Endodermal cell (in vitro differentiated cells): ENCODE results near the gene PARP16. TPM values are rescaled to one million over a fixed set of nuclear protein-coding genes. Genes with fewer than 3 reads are reported as not detected.

Experiments used
- DNase-seq: peaks from one replicate; pipeline ENCODE4 v3.0.0-alpha.2; 2017
- H3K27ac ChIP-seq: 2 replicates; pipeline ENCODE4 v1.5.1; 2013; ENCODE audit warnings: mild to moderate bottlenecking, low read depth, low read length, moderate library complexity
- H3K27me3 ChIP-seq: 2 replicates; pipeline ENCODE4 v1.6.1; 2013; ENCODE audit warnings: mild to moderate bottlenecking, low read length, moderate library complexity; ENCODE audit not compliant: insufficient read depth, control insufficient read depth, poor library complexity, severe bottlenecking
- H3K36me3 ChIP-seq: 2 replicates; pipeline ENCODE4 v1.7.0; 2013; ENCODE audit warnings: mild to moderate bottlenecking, low read length, moderate library complexity; ENCODE audit not compliant: control insufficient read depth, insufficient read depth
- H3K4me1 ChIP-seq: one replicate; pipeline ENCODE4 v1.7.0; 2013; ENCODE audit warnings: low read length; ENCODE audit not compliant: control insufficient read depth, insufficient read depth
- H3K4me3 ChIP-seq: 2 replicates; pipeline ENCODE4 v1.5.1; 2013; ENCODE audit warnings: mild to moderate bottlenecking, low read length, moderate library complexity
- H3K9ac ChIP-seq: 2 replicates; pipeline ENCODE4 v1.6.1; 2013; ENCODE audit warnings: mild to moderate bottlenecking, low read length, moderate library complexity; ENCODE audit not compliant: poor library complexity, severe bottlenecking; ENCODE audit errors: extremely low read depth
- H3K9me3 ChIP-seq: 2 replicates; pipeline ENCODE4 v1.6.1; 2013; ENCODE audit warnings: mild to moderate bottlenecking, low read length, moderate library complexity; ENCODE audit not compliant: control insufficient read depth
- H3K27ac Mint-ChIP-seq: 2 replicates; pipeline ENCODE4 v1.8.0; 2020; ENCODE audit warnings: mixed read lengths
- H3K27me3 Mint-ChIP-seq: 2 replicates; pipeline ENCODE4 v1.8.0; 2021; ENCODE audit warnings: mild to moderate bottlenecking, mixed read lengths; ENCODE audit not compliant: insufficient read depth
- H3K36me3 Mint-ChIP-seq: 2 replicates; pipeline ENCODE4 v1.8.0; 2020; ENCODE audit warnings: low read depth, mixed read lengths
- H3K4me1 Mint-ChIP-seq: 2 replicates; pipeline ENCODE4 v1.8.0; 2020; ENCODE audit warnings: mixed read lengths
- H3K4me3 Mint-ChIP-seq: 2 replicates; pipeline ENCODE4 v1.8.0; 2020; ENCODE audit warnings: mild to moderate bottlenecking, moderate library complexity, mixed read lengths
- H3K9me3 Mint-ChIP-seq: 2 replicates; pipeline ENCODE4 v1.8.0; 2020; ENCODE audit warnings: mild to moderate bottlenecking, mixed read lengths
- WGBS, 2 experiments: methylation state at CpG; one replicate each; pipeline versions ENCODE4 v1.1.5 to v1.1.7; 2013; ENCODE audit warnings: missing lambda C conversion rate in 2 of 2, mixed read lengths in 1 of 2; ENCODE audit not compliant: insufficient coverage in 1 of 2, insufficient read length in 1 of 2; 5-methylcytosine and 5-hydroxymethylcytosine counted together
- total RNA-seq, 2 donors: library from RNA; stranded (reverse); fragmentation: NEBNext Ultra II Directional in 1 of 2; extraction: Animal tissue kit (Norgen Biotek cat#: 25700) in 1 of 2; gene quantifications; 2 replicates in 1 of 2; 3 replicates in 1 of 2; pipeline ENCODE4 v1.2.1, GENCODE V29; 2021
- TF ChIP-seq, protein P1 (sequence below): fragments of 200-600 bp; sonication (generic); conservative IDR thresholded peaks from 2 replicates; pipeline ENCODE4 v1.5.0; 2021; ENCODE audit warnings: antibody characterized with exemption, mild to moderate bottlenecking

Gene PARP16
- total RNA-seq, 2 donors from 2014 or later, result 4.3 to 11.6 TPM

DNA sequence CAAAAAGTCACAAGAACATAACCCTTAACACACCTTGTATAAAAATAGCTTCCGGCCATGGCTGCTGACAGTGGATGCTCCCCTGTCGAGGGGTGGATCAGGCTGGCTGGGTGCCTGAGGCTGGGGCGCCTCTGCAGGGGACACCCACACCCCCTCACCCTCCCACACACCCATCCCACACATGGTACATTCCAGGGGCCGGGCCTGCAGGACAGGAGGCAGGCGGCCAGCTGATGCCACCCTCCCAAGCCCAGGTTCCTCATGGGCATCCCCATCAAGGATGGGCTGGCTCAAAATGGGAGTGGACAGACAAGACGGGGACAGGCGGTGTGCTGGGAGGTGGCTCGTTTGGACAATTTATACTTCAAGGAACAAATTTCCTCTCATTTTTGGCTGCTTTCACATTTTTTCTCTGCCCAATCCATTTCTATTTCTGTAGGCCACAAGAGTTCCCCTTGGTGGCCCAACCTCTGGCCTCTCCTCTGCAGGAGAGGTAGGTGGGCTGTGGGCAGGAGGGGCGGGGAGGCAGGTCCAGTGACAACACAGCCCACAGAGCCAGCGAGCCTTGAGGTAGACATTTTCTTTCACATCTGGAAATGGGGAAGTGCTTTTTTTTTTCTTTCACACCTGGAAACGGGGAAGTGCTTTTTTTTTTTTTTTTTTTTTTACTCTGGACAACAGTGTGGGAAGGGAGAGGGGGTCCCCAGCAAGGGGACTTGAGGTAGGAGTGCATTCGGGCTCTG is 41.1 kb upstream of the PARP16 start:
- H3K4me3 Mint-ChIP-seq, result no peak overlapping the region
- peaks cover 6% of the 10 kb centered on the region for H3K36me3 Mint-ChIP-seq
- no peaks in the 10 kb centered on the region for H3K27me3 ChIP-seq
- TF ChIP-seq, protein P1, sequence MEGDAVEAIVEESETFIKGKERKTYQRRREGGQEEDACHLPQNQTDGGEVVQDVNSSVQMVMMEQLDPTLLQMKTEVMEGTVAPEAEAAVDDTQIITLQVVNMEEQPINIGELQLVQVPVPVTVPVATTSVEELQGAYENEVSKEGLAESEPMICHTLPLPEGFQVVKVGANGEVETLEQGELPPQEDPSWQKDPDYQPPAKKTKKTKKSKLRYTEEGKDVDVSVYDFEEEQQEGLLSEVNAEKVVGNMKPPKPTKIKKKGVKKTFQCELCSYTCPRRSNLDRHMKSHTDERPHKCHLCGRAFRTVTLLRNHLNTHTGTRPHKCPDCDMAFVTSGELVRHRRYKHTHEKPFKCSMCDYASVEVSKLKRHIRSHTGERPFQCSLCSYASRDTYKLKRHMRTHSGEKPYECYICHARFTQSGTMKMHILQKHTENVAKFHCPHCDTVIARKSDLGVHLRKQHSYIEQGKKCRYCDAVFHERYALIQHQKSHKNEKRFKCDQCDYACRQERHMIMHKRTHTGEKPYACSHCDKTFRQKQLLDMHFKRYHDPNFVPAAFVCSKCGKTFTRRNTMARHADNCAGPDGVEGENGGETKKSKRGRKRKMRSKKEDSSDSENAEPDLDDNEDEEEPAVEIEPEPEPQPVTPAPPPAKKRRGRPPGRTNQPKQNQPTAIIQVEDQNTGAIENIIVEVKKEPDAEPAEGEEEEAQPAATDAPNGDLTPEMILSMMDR, result no peak
- no peaks in the 10 kb centered on the region for H3K9me3 ChIP-seq
- H3K4me1 ChIP-seq, result no peaks in the 10 kb centered on the region
- H3K36me3 ChIP-seq, result no peaks in the 10 kb centered on the region
- no peak overlapping the region for H3K4me3 ChIP-seq
- DNase-seq, result peak; percentile 10
- H3K27me3 Mint-ChIP-seq, result peaks cover 1% of the 10 kb centered on the region
- H3K9ac ChIP-seq, result no peak overlapping the region
- H3K27ac ChIP-seq, result no peak overlapping the region
- WGBS, 2 experiments, result 92% methylated on average over 6 to 12 of the region's 12 CpGs
- H3K9me3 Mint-ChIP-seq, result no peaks in the 10 kb centered on the region
- H3K27ac Mint-ChIP-seq, result no peak overlapping the region
- H3K4me1 Mint-ChIP-seq, result no peaks in the 10 kb centered on the region

DNA sequence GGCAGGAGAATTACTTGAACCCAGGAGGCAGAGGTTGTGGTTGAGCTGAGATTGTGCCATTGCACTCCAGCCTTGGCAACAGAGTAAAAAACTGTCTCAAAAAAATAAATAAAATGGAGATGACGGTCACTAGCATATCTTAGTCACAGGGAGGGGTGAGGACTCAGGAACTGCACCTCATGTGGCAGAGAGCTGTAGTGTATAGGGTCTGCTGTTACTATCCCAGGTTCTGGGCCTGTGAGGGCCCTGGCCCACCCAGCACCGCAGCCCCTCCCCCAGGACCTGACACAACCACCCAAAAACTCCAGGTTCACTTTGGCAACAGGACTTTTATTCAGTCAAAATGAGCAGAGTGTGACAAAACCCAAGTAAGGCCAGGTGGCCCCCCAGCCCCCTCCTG is 40.1 kb upstream of the PARP16 start:
- TF ChIP-seq, protein P1, result no peak
- H3K4me3 Mint-ChIP-seq, result no peak overlapping the region
- no peak for DNase-seq
- H3K4me1 Mint-ChIP-seq, result no peaks in the 10 kb centered on the region
- no peak overlapping the region for H3K27ac Mint-ChIP-seq
- Histone ChIP-seq H3K9ac (no peak overlapping the region), H3K9me3 (no peaks in the 10 kb centered on the region), H3K27me3 (no peaks in the 10 kb centered on the region), H3K4me1 (no peaks in the 10 kb centered on the region), H3K4me3 (no peak overlapping the region), H3K27ac (peak overlapping the region; percentile 74), H3K36me3 (no peaks in the 10 kb centered on the region)
- no peaks in the 10 kb centered on the region for H3K27me3 Mint-ChIP-seq
- H3K36me3 Mint-ChIP-seq, result peaks cover 6% of the 10 kb centered on the region
- H3K9me3 Mint-ChIP-seq, result no peaks in the 10 kb centered on the region
- whole genome bisulfite sequencing, 2 experiments, result 96 to 100% methylated on average over 1 to 2 of the region's 2 CpGs

DNA sequence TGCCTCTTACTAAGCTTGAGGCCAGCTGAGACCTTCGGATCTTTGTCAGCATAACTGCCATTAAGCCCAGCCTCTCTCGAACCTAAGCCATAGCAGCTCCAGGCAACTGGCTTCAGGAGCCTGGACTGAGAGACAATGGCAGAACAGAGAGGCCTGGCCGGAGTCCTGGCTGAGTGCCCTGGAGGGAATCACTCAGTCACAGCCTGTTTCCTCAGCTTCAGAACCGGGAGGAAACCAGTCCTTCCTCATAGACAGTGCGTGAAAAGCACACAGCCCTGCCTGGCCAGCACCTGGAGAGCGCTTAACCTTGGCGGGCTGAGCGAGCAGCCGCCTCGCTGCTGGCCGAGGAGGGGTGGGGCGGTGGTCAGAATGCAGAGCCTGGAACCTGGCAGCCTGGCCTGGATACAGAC is 39.4 kb upstream of the PARP16 start:
- TF ChIP-seq, protein P1, result no peak
- Histone ChIP-seq H3K27ac (peak overlapping the region; percentile 74), H3K36me3 (no peaks in the 10 kb centered on the region), H3K9ac (no peak overlapping the region), H3K4me3 (no peak overlapping the region), H3K9me3 (no peaks in the 10 kb centered on the region), H3K4me1 (no peaks in the 10 kb centered on the region), H3K27me3 (no peaks in the 10 kb centered on the region)
- H3K9me3 Mint-ChIP-seq, result no peaks in the 10 kb centered on the region
- DNase-seq, result peak; percentile 74
- 72 to 80% methylated on average over 12 of the region's 12 CpGs for WGBS, 2 experiments
- no peak overlapping the region for H3K4me3 Mint-ChIP-seq
- no peaks in the 10 kb centered on the region for H3K27me3 Mint-ChIP-seq
- H3K27ac Mint-ChIP-seq, result no peak overlapping the region
- H3K36me3 Mint-ChIP-seq, result peaks cover 6% of the 10 kb centered on the region
- H3K4me1 Mint-ChIP-seq, result no peaks in the 10 kb centered on the region
